H9 (cell line): ENCODE results near the gene MICAL2. TPM values are rescaled to one million over a fixed set of nuclear protein-coding genes. Genes with fewer than 3 reads are reported as not detected.

Experiments used
- DNase-seq: peaks from one replicate; pipeline ENCODE4 v3.0.0-alpha.2; 2017
- H2AFZ ChIP-seq: one replicate; pipeline ENCODE4 v1.6.1; 2013; ENCODE audit warnings: mild to moderate bottlenecking, low read length, control low read depth, moderate library complexity
- H2AK5ac ChIP-seq: 2 replicates; pipeline ENCODE4 v1.6.1; 2013; ENCODE audit warnings: low read length, control low read depth, mixed read lengths; ENCODE audit not compliant: insufficient read length
- H2BK120ac ChIP-seq: one replicate; pipeline ENCODE4 v1.6.1; 2013; ENCODE audit warnings: low read depth, mild to moderate bottlenecking, low read length, control low read depth, inconsistent platforms; ENCODE audit not compliant: poor library complexity, severe bottlenecking
- H2BK12ac ChIP-seq: 2 replicates; pipeline ENCODE4 v1.6.1; 2013; ENCODE audit warnings: low read length, control low read depth, mixed read lengths, low read depth; ENCODE audit not compliant: insufficient read length
- H2BK15ac ChIP-seq: 2 replicates; pipeline ENCODE4 v1.6.1; 2013; ENCODE audit warnings: low read depth, low read length, control low read depth
- H2BK20ac ChIP-seq: one replicate; pipeline ENCODE4 v1.6.1; 2013; ENCODE audit warnings: low read depth, mild to moderate bottlenecking, low read length, control low read depth, inconsistent platforms; ENCODE audit not compliant: poor library complexity, severe bottlenecking
- H2BK5ac ChIP-seq: 2 replicates; pipeline ENCODE4 v1.6.1; 2013; ENCODE audit warnings: low read length, control low read depth, mixed read lengths; ENCODE audit not compliant: insufficient read length
- H3K14ac ChIP-seq: 2 replicates; pipeline ENCODE4 v1.6.1; 2013; ENCODE audit warnings: low read length, control low read depth; ENCODE audit not compliant: insufficient read depth
- H3K18ac ChIP-seq: 2 replicates; pipeline ENCODE4 v1.6.1; 2013; ENCODE audit warnings: low read depth, mild to moderate bottlenecking, mixed read lengths, low read length, control low read depth; ENCODE audit not compliant: insufficient read length
- H3K23ac ChIP-seq: 2 replicates; pipeline ENCODE4 v1.6.1; 2013; ENCODE audit warnings: low read length, control low read depth, mixed read lengths, low read depth; ENCODE audit not compliant: insufficient read length
- H3K23me2 ChIP-seq: 2 replicates; pipeline ENCODE4 v1.6.1; 2013; ENCODE audit warnings: low read depth, mild to moderate bottlenecking, mixed read lengths, low read length, control low read depth; ENCODE audit not compliant: insufficient read length, poor library complexity, severe bottlenecking
- H3K27ac ChIP-seq: 2 replicates; pipeline ENCODE4 v1.5.1; 2013; ENCODE audit warnings: low read length, control low read depth, mixed read lengths, low read depth; ENCODE audit not compliant: insufficient read length
- H3K27me3 ChIP-seq: 2 replicates; pipeline ENCODE4 v1.6.1; 2013; ENCODE audit warnings: low read length, control low read depth, inconsistent platforms; ENCODE audit not compliant: insufficient read depth
- H3K4ac ChIP-seq: 2 replicates; pipeline ENCODE4 v1.6.1; 2013; ENCODE audit warnings: low read depth, mild to moderate bottlenecking, control low read depth, inconsistent platforms, low read length, moderate library complexity
- H3K4me1 ChIP-seq: 2 replicates; pipeline ENCODE4 v1.6.1; 2013; ENCODE audit warnings: low read length, control low read depth, inconsistent platforms; ENCODE audit not compliant: insufficient read depth
- H3K4me2 ChIP-seq: 2 replicates; pipeline ENCODE4 v1.6.1; 2013; ENCODE audit warnings: low read length, control low read depth, mixed read lengths; ENCODE audit not compliant: insufficient read length, insufficient read depth
- H3K56ac ChIP-seq: 2 replicates; pipeline ENCODE4 v1.6.1; 2013; ENCODE audit warnings: low read depth, mild to moderate bottlenecking, mixed read lengths, low read length, control low read depth; ENCODE audit not compliant: insufficient read length
- H3K79me1 ChIP-seq: 2 replicates; pipeline ENCODE4 v1.6.1; 2013; ENCODE audit warnings: low read depth, mild to moderate bottlenecking, moderate library complexity, low read length, control low read depth, inconsistent platforms; ENCODE audit not compliant: insufficient read depth, poor library complexity, severe bottlenecking
- H3K79me2 ChIP-seq: 2 replicates; pipeline ENCODE4 v1.6.1; 2013; ENCODE audit warnings: low read length, control low read depth, inconsistent platforms; ENCODE audit not compliant: insufficient read depth
- H3K9ac ChIP-seq: 2 replicates; pipeline ENCODE4 v1.6.1; 2013; ENCODE audit warnings: low read length, control low read depth, mixed read lengths; ENCODE audit not compliant: insufficient read length; ENCODE audit errors: extremely low read depth
- H3K9me3 ChIP-seq: one replicate; pipeline ENCODE4 v1.6.1; 2013; ENCODE audit warnings: low read depth, low read length, inconsistent platforms; ENCODE audit not compliant: control insufficient read depth
- H3T11ph ChIP-seq: one replicate; pipeline ENCODE4 v1.6.1; 2013; ENCODE audit warnings: mild to moderate bottlenecking, low read length, control low read depth, inconsistent platforms
- H4K20me1 ChIP-seq: one replicate; pipeline ENCODE4 v1.6.1; 2013; ENCODE audit not compliant: control insufficient read depth, insufficient read length, insufficient read depth
- H4K5ac ChIP-seq: 2 replicates; pipeline ENCODE4 v1.6.1; 2013; ENCODE audit warnings: low read depth, mild to moderate bottlenecking, mixed read lengths, low read length, control low read depth; ENCODE audit not compliant: insufficient read length
- H4K8ac ChIP-seq: replicated peaks from 2 replicates; pipeline ENCODE4 v1.6.1; 2013; ENCODE audit warnings: low read length, control low read depth, mixed read lengths, low read depth; ENCODE audit not compliant: insufficient read length
- H4K91ac ChIP-seq: 2 replicates; pipeline ENCODE4 v1.6.1; 2013; ENCODE audit warnings: low read depth, mild to moderate bottlenecking, moderate library complexity, mixed read lengths, low read length, control low read depth; ENCODE audit not compliant: insufficient read length
- H3K27ac Mint-ChIP-seq, 3 experiments: 2 replicates in 2 of 3; 3 replicates in 1 of 3; pipeline ENCODE4 v1.8.0; 2020 to 2021; ENCODE audit warnings: mixed read lengths in 3 of 3, mild to moderate bottlenecking in 1 of 3, moderate library complexity in 1 of 3
- H3K27me3 Mint-ChIP-seq: 2 replicates; pipeline ENCODE4 v1.8.0; 2021; ENCODE audit warnings: low read depth, mild to moderate bottlenecking, moderate library complexity, mixed read lengths
- H3K36me3 Mint-ChIP-seq, 3 experiments: 2 replicates in 2 of 3; 3 replicates in 1 of 3; pipeline ENCODE4 v1.8.0; 2020 to 2021; ENCODE audit warnings: low read depth in 3 of 3, mixed read lengths in 3 of 3; ENCODE audit not compliant: insufficient read depth in 1 of 3
- H3K4me1 Mint-ChIP-seq, 2 experiments: 2 replicates each; pipeline ENCODE4 v1.8.0; 2020; ENCODE audit warnings: mixed read lengths in 2 of 2
- H3K4me3 Mint-ChIP-seq, 2 experiments: 2 replicates in 1 of 2; 3 replicates in 1 of 2; pipeline ENCODE4 v1.8.0; 2020 to 2021; ENCODE audit warnings: mild to moderate bottlenecking in 2 of 2, mixed read lengths in 2 of 2, moderate library complexity in 1 of 2
- H3K9me3 Mint-ChIP-seq, 2 experiments: 2 replicates in 1 of 2; 3 replicates in 1 of 2; pipeline ENCODE4 v1.8.0; 2020; ENCODE audit warnings: mild to moderate bottlenecking in 2 of 2, mixed read lengths in 2 of 2, moderate library complexity in 1 of 2
- CTCF ChIP-seq: fragments of 200-600 bp; sonication (generic); conservative IDR thresholded peaks from 3 replicates; pipeline ENCODE4 v1.8.0; 2021; ENCODE audit warnings: antibody characterized with exemption, mild to moderate bottlenecking
- WGBS: extraction: QIAGEN DNeasy Blood & Tissue Kit; methylation state at CpG from one replicate; pipeline ENCODE4 v1.1.7; 2013; ENCODE audit warnings: missing lambda C conversion rate, low lambda C conversion rate, mixed read lengths; ENCODE audit not compliant: insufficient read length; ENCODE audit errors: extremely low coverage; 5-methylcytosine and 5-hydroxymethylcytosine counted together
- total RNA-seq: library from RNA; stranded (reverse); gene quantifications from 2 replicates; pipeline ENCODE4 v1.2.1, GENCODE V29; 2021

MICAL2 gene
- total RNA-seq, 1 experiment from 2014 or later, result 4.7 TPM

- no peaks in the 10 kb centered on the region; a peak in 1 of 4 replicates for H3K4me1 Mint-ChIP-seq
- H3K79me2 ChIP-seq, result no peaks in the 10 kb centered on the region
These were observed 98.7 kb downstream of the MICAL2 start for GRCh38 chr11:12209096-12209495.

More at GRCh38 chr11:12209096-12209495, 98.7 kb downstream of the MICAL2 start:
- H4K20me1 ChIP-seq, result no peaks in the 10 kb centered on the region
- H4K8ac ChIP-seq, result no peak overlapping the region
- H3K4me1 ChIP-seq, result no peaks in the 10 kb centered on the region
- no peak overlapping the region for H3K27ac Mint-ChIP-seq
- H3T11ph ChIP-seq, result no peak overlapping the region
- no peak for DNase-seq
- no peak overlapping the region for H2AFZ ChIP-seq
- H3K4me3 Mint-ChIP-seq, result no peak overlapping the region
- H3K27me3 ChIP-seq, result no peaks in the 10 kb centered on the region
- no peak overlapping the region for H3K23ac ChIP-seq
- H4K91ac ChIP-seq, result no peak overlapping the region
- H3K23me2 ChIP-seq, result no peaks in the 10 kb centered on the region
- no peaks in the 10 kb centered on the region for H3K9me3 ChIP-seq
- H3K27me3 Mint-ChIP-seq, result no peaks in the 10 kb centered on the region
- no peak overlapping the region for H3K18ac ChIP-seq
- H2BK12ac ChIP-seq, result no peak overlapping the region
- H3K9ac ChIP-seq, result no peak overlapping the region
- no peak overlapping the region for H3K56ac ChIP-seq
- H2BK5ac ChIP-seq, result no peak overlapping the region
- no peak overlapping the region for H3K14ac ChIP-seq
- no peak overlapping the region for H3K4ac ChIP-seq
- no peak overlapping the region for H2BK15ac ChIP-seq
- no peak for TF ChIP-seq CTCF
- H2BK120ac ChIP-seq, result no peak overlapping the region
- H2BK20ac ChIP-seq, result no peak overlapping the region
- H3K9me3 Mint-ChIP-seq, result no peaks in the 10 kb centered on the region
- H3K79me1 ChIP-seq, result no peaks in the 10 kb centered on the region
- H3K36me3 Mint-ChIP-seq, result no peaks in the 10 kb centered on the region
- no peak overlapping the region for H4K5ac ChIP-seq
- no peak overlapping the region for H2AK5ac ChIP-seq
- no peak overlapping the region for H3K4me2 ChIP-seq
- no peak overlapping the region for H3K27ac ChIP-seq
- no CpG with 5 or more reads among the region's 2 CpGs for WGBS
